GOT3 (cell line): ENCODE measurements around the gene SLCO1A2.
"Not testable (repeated sequence)": the region's sequence is repeated elsewhere in the genome, so short reads cannot be mapped to it uniquely, and the experiment has no call there.

Source experiments
- DNase-seq: peaks from one replicate; lab custom pipeline; 2025; ENCODE audit warnings: mixed read lengths; lab: John Stamatoyannopoulos, UW

SLCO1A2 gene, protein sequence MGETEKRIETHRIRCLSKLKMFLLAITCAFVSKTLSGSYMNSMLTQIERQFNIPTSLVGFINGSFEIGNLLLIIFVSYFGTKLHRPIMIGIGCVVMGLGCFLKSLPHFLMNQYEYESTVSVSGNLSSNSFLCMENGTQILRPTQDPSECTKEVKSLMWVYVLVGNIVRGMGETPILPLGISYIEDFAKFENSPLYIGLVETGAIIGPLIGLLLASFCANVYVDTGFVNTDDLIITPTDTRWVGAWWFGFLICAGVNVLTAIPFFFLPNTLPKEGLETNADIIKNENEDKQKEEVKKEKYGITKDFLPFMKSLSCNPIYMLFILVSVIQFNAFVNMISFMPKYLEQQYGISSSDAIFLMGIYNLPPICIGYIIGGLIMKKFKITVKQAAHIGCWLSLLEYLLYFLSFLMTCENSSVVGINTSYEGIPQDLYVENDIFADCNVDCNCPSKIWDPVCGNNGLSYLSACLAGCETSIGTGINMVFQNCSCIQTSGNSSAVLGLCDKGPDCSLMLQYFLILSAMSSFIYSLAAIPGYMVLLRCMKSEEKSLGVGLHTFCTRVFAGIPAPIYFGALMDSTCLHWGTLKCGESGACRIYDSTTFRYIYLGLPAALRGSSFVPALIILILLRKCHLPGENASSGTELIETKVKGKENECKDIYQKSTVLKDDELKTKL

GRCh38 chr12:21334771-21335325 lies at the start of gene SLCO1A2:
TSS of gene SLCO1A2 (minus strand) at chr12:21334917. CDS start at chr12:21334647, 270 bp downstream.
- DNase-seq: no peak

GRCh38 chr12:21384261-21384660 lies 49.5 kb upstream of the SLCO1A2 start:
- no peak for DNase-seq

GRCh38 chr12:21381320-21381719 lies 46.6 kb upstream of the SLCO1A2 start:
- DNase-seq: not testable (repeated sequence)

- no peak for DNase-seq
Observed at GRCh38 chr12:21379218-21379617, 44.5 kb upstream of the SLCO1A2 start.

DNA sequence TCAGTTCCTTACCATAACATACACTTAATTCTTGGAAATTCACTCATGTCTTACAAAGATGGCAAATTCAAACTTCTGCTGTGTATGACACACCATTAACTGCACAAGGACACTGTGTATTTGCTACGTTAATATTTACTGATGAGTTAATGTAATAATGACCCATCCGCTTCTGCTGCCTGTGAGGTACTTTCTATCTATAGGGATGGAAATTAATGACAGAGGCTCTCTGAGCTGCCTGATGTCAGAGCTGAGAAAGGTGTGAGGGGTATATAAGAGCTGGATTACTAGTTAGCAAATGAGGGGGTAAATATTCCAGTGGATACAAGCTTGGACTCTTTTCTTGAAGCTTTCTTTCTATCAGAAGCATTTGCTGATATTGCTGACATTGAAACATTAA lies 37.9 kb upstream of the SLCO1A2 start, which contains the start of gene IAPP:
TSS of gene IAPP (plus strand) at position 301 of the 400 bp plus-strand sequence. CDS start 450 bp downstream, outside the sequence.
- no peak for DNase-seq

DNA sequence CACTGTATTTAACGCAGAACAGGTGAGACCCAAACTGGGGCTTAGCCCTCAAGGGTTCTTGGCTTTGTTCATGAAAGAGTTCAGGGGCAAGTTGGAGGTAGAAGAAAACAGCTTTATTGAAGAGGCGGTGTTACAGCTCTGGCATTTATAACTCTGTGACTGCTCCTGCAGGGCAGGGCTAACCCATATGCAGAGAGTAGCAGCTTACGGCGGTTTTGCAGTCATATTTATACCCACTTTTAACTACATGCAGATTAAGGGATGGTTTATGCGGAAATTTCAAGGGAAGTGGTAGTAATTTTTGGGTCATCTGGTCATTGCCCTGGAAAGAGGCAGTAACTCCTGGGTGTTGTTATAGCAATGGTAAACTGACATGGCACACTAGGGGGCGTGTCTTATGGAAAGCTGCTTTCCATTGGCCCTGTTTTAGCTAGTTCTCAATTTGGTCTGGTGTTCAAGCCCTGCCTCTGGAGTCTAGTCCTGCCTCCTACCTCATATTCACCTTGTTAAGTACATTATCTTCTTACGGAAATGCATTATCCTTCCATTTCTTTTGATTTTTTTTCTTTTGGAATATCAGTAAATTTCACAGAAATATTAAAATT lies 36.2 kb upstream of the SLCO1A2 start:
- no peak for DNase-seq

DNA sequence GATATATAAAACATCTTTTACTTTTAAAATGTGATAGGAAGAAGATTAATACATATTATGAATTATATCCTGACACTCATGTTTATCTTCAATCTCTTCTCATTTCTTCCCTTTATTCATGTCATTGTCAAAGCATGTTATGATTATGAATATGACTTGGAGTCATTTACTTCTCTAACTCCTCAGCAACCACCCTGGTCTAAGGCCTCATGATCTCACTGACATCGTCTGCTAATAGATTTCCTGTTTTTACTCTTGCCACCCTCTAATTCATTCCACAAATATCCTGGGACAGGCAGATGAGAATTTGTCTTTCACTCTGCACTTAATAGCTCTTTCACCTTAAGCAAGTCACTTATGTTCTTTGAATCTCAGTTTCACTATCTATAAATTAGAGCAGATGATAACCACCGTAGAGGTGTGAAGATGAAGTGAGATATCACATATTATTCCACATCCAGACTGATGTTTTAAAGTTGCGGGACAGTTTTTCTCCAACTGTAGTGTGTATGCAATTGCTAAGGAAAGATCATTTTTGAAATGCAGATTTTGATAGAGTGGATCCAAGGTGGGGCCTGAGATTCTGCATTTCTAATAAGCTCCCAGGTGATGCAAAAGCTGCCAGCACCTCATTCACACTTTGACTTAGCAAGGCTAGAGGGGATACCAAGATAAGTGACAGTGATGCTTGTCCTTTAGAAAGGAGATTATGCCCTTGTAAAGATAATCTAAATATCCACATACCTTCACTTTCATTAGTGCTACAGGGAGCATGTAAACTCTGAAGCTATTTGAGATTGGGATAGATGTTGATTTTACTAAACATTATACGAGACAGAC lies 34.6 kb upstream of the SLCO1A2 start:
- no peak for DNase-seq

GRCh38 chr12:21360632-21361031 lies 25.9 kb upstream of the SLCO1A2 start:
- DNase-seq: not testable (repeated sequence)

DNA sequence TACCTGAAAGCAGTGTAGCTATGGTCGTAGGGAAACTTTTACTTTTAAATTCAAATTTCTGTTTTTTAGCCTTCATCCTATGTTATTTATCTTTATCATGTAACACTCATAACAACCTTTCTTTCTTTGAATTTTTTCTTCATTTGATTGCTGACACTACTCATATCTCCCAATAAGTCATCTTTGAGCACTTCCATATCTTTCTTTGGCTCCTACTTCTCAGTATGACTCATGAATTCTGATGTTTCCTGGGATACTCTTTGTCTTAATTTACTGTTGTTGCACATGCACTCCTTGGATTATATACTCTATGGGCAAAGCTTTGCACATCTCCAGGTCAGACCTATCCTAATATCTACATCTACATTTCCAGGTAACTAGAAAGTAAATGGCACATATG lies 19.9 kb upstream of the SLCO1A2 start:
- DNase-seq: no peak

DNA sequence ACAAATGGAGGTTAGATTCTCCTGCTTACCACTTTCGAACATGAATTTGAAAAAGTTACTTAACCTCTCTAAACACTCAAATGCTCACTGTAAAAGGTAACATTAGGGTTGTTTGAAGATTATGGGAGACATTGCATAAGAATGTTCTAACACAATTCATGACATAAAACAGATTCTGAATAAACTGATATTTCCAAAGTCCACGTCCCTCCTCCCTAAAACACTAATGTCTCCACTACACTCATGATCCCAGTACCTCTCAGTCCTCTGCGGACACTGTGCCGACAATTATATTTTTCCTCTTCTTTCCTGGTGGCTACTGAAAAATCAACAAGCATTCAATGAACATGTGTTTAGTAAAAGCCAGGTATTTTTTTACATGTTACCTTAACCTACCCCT lies 19.2 kb upstream of the SLCO1A2 start:
- no peak for DNase-seq

- DNase-seq: no peak
Observed at GRCh38 chr12:21353487-21353886, 18.8 kb upstream of the SLCO1A2 start.

DNA sequence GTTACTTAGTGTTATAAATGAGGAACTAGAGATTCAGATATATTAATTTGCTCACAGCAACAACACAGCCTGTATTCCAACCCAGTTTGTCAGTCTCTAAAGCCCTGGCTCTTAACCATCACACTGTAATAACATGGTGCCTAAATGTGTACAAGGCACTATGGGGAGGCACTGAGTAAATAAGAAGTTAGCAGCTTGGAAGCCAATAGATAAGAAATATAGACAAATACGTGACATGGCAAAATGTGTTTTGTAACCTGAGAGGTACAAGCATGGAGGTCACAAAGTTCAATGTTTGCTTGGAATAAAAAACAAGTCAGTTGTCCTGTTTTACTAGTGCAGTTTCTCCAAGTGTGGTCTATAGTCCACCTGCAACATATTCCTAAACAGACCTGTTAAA lies 16.3 kb upstream of the SLCO1A2 start:
- DNase-seq: no peak

DNA sequence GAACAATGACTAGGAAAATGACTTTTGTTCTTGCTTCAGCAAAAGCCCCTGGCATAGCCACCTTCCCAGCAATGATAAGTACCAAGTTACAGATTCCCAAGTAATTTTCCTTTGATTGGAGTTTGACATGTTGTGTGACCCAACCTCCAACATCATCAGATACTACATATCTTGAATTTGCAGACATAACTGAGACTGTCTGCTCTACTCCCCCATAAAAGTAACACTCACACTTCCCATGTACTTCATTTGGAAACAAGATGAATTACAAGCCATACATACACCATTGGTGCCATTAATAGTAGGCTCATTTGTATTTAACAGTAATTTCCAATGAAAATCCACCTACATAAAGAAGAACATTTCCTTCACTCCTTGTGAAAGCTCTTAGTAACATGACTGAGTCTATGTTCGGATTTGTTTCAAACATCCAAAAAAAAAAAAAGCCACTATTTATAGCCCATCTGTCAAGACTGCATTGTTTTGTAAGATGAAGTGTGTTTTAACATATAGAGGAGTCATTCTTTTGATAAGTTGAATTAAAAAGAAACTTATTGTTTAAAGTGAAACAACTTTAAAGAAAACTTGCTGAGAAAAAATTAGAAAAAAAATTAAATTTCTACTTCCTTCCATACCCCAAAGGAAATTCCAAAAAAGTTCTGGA lies 12.0 kb upstream of the SLCO1A2 start:
- DNase-seq: no peak

- no peak for DNase-seq
Observed at GRCh38 chr12:21343636-21344035, 8.9 kb upstream of the SLCO1A2 start.

DNA sequence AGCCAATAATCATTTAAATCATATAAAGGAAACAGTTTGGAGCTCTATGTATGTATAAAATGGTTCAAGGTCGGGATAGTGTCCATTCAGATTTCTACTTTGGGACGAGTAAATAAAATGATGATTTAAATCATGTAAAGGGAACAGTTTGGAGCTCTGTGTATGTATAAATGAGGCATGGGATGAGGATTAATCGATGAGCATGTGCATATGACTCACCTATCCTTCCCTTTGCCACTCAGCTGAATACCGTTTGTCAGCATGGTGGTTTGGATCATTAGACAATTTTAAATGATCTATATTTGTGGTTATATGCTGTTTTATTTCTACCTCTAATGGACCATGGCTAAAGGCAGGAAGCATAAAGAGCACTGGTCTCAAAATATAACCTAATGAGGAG lies 7.1 kb upstream of the SLCO1A2 start:
- no peak for DNase-seq

GRCh38 chr12:21340403-21340802 lies 5.7 kb upstream of the SLCO1A2 start:
- DNase-seq: no peak

DNA sequence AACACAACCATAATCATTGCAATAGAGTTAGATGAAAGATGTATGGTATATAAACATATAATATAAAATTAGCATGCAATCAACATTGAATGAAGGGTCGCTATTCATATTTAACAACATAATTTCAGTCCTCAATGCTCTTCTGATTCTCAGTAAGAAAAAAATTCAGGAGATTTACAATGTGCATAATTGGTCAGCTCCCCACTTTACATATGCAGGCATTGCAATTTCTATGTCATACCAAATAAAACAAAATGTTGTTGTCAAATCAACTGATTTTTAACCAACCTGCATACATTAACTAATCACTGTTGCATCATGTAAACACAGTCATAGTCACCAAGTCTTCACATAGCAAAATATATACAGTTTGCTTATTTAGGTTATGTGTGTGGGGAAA lies 5.2 kb upstream of the SLCO1A2 start:
- DNase-seq: no peak

- DNase-seq: no peak
Observed at GRCh38 chr12:21337959-21338744, 3.4 kb upstream of the SLCO1A2 start.

- no peak for DNase-seq
Observed at GRCh38 chr12:21337453-21337852, 2.7 kb upstream of the SLCO1A2 start.

GRCh38 chr12:21336656-21337055 lies 1.9 kb upstream of the SLCO1A2 start:
- DNase-seq: no peak
